VCaP (cell line): ENCODE data around the gene MBOAT2.
A peak's percentile ranks its signal among the peaks of the same experiment; 100 is the strongest.

ENCODE experiments used
- H3K27ac ChIP-seq: fragments of 450-650 bp; 2 replicates; pipeline ENCODE4 v1.5.1; 2017
- CTCF ChIP-seq: fragments of 450-650 bp; conservative IDR thresholded peaks from 2 replicates; pipeline ENCODE4 v1.5.1; 2017; ENCODE audit warnings: mild to moderate bottlenecking, moderate library complexity

MBOAT2 gene

GRCh38 chr2:8966123-8966908 lies 37.2 kb downstream of the MBOAT2 start:
- no peak overlapping the region for H3K27ac ChIP-seq
- no peak for TF ChIP-seq CTCF

GRCh38 chr2:8965216-8965969 lies 38.1 kb downstream of the MBOAT2 start:
- TF ChIP-seq CTCF = no peak
- H3K27ac ChIP-seq = no peak overlapping the region

GRCh38 chr2:8962890-8963289 lies 40.6 kb downstream of the MBOAT2 start:
- no peak overlapping the region for H3K27ac ChIP-seq
- no peak for TF ChIP-seq CTCF

- no peak for TF ChIP-seq CTCF
- H3K27ac ChIP-seq = 0 out of 2 replicates have a peak overlapping the region, but pooled peaks have one; percentile 12
Measured at GRCh38 chr2:8957628-8958027, 45.9 kb downstream of the MBOAT2 start.

GRCh38 chr2:8956774-8957173 lies 46.7 kb downstream of the MBOAT2 start:
- H3K27ac ChIP-seq = no peak overlapping the region
- no peak for TF ChIP-seq CTCF

GRCh38 chr2:8954990-8955389 lies 48.5 kb downstream of the MBOAT2 start:
- no peak overlapping the region for H3K27ac ChIP-seq
- no peak for TF ChIP-seq CTCF

GRCh38 chr2:8953525-8953924 lies 50.0 kb downstream of the MBOAT2 start:
- TF ChIP-seq CTCF = no peak
- no peak overlapping the region for H3K27ac ChIP-seq
